AG09309 (cell line): ENCODE measurements around the gene GALNT10.

Source experiments
- DNase-seq: peaks from one replicate; pipeline ENCODE4 v3.0.0-alpha.2; 2010; ENCODE audit warnings: low read depth
- H3K4me3 ChIP-seq: 2 replicates; pipeline ENCODE4 v1.5.1; 2011; ENCODE audit warnings: mild to moderate bottlenecking, low read depth, low read length, moderate library complexity; ENCODE audit not compliant: control insufficient read depth
- CTCF ChIP-seq: IDR thresholded peaks from 2 replicates; pipeline ENCODE4 v1.5.1; 2011; ENCODE audit warnings: mild to moderate bottlenecking, low read depth, low read length, inconsistent platforms; ENCODE audit not compliant: insufficient read depth, control insufficient read depth; ENCODE audit errors: missing control alignments

Gene GALNT10

GRCh38 chr5:154293219-154293618 is 102.7 kb downstream of the GALNT10 start:
- H3K4me3 ChIP-seq, result no peak overlapping the region
- no peak for DNase-seq
- TF ChIP-seq CTCF, result no peak

DNA sequence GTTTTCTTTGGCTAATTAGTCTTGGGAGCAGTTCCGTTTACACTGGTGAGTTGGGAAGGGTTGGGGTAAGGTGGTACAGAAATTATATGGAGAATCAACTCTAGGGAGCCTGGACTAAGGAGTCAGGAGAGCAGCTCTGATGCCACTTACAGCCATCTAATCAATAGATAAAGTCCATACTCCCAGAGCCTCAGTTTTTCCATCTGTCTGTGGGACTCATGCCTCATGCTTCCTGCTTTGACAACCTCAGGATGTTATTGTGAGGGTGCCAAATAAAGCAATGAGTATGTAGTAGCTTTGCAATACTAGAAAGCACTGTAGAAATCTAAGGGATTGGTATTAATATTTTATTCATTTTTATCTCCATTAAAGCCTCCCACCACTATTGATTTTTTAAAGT is 105.0 kb downstream of the GALNT10 start:
- no peak for TF ChIP-seq CTCF
- H3K4me3 ChIP-seq, result no peak overlapping the region
- no peak for DNase-seq

GRCh38 chr5:154296525-154297159 is 106.1 kb downstream of the GALNT10 start:
- no peak overlapping the region for H3K4me3 ChIP-seq
- DNase-seq, result no peak
- TF ChIP-seq CTCF, result no peak

DNA sequence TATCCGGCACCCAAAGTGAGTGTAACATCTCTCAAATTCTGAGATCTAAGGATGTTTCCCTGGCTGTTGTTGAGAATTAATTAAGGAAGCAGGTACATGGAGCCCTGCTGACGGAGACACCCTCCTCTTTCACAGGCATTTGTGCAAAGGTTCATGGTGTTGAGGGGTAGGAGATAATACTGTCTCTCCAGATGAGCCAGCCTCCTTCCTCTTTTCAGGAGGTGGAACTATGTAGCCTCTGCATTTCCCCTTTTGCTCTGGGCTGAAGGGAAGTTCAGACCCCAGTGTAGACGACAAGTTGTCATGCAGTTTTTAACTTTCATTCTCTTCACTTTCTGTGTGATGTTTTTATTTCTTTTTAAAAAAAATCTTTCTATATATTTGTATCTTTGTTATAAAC is 107.5 kb downstream of the GALNT10 start:
- no peak overlapping the region for H3K4me3 ChIP-seq
- no peak for DNase-seq
- no peak for TF ChIP-seq CTCF

DNA sequence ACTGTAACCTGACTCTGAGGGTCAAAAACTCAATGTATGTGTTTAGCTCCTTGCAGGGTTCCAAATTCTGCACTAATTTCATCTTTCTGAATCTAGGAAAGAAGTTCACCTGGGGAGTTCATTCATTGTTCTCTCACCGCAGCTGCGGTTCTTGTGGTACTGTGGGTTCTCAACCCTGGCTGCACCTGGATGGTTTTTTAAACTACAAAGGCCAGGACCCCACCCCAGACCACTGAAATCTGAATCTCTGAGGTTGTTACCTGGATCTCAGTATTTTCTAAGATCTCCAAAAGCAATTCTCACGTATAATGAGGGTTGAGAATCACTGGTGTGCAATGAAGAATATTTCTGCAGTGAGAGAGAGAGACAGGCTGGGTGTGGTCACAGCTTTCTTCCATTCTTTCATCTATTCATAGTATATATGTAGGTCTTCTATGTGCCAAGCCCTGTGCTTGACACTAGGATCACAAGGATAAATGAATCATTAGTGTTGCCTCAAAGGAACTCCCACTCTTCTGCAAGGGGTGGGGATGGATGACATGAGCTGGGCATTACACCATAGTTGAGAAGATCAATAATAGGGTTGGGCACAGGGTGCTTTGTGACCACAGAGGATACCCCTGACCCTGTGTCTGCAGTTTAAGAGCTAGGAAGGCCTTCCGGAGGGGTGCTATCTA is 109.8 kb downstream of the GALNT10 start:
- no peak overlapping the region for H3K4me3 ChIP-seq
- no peak for TF ChIP-seq CTCF

DNA sequence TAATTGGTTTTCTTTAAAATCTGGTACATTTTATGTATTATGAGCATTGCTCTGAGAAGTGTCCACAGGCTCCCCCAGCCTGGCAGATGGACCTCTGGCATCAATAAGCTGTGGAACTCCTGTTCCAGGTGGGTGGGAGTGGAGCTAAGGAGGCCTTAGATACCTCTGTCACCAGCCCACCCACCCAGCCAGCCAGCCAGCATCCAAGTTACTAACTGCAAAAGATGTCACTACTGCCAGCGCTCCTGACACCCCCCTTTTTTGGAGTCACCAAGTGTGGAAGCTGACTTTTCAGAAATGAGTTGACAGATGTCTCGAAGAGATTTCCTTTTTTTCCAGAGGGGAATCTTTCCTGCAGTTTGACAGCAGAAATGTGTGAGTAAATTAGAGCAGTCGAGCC is 111.2 kb downstream of the GALNT10 start:
- DNase-seq, result no peak
- TF ChIP-seq CTCF, result no peak
- no peak overlapping the region for H3K4me3 ChIP-seq

More for the DNA sequence above, 109.8 kb downstream of the GALNT10 start:
- DNase-seq, result no peak
